ENCODE data around the gene UMAD1. TPM values are rescaled to one million over a fixed set of nuclear protein-coding genes. Genes with fewer than 3 reads are reported as not detected.

Gene UMAD1
- total RNA-seq, 2 experiments from 2014 or later = 11.0 to 15.3 TPM

GRCh38 chr7:7764520-7765396, 124.2 kb downstream of the UMAD1 start:
- ChIA-PET CTCF (interaction anchor here (1.2 to 3.2 kb wide), 7 partner anchors 9 to 583 kb away, joined by 3 to 13 read pairs (median 5); partner anchors contain the start of gene C1GALT1), POLR2A (interaction anchor here (0.6 to 2.5 kb wide), 15 partner anchors 9 to 423 kb away, joined by 3 to 14 read pairs (median 4); partner anchors contain the start of genes GLCCI1 and UMAD1)
- peak overlapping the region; percentile 23 to 49 for H3K27ac ChIP-seq (ENCODE audit: low read depth in 1 of 2, low read length in 2 of 2)
- TF ChIP-seq, protein P1, sequence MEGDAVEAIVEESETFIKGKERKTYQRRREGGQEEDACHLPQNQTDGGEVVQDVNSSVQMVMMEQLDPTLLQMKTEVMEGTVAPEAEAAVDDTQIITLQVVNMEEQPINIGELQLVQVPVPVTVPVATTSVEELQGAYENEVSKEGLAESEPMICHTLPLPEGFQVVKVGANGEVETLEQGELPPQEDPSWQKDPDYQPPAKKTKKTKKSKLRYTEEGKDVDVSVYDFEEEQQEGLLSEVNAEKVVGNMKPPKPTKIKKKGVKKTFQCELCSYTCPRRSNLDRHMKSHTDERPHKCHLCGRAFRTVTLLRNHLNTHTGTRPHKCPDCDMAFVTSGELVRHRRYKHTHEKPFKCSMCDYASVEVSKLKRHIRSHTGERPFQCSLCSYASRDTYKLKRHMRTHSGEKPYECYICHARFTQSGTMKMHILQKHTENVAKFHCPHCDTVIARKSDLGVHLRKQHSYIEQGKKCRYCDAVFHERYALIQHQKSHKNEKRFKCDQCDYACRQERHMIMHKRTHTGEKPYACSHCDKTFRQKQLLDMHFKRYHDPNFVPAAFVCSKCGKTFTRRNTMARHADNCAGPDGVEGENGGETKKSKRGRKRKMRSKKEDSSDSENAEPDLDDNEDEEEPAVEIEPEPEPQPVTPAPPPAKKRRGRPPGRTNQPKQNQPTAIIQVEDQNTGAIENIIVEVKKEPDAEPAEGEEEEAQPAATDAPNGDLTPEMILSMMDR (IDR thresholded peaks at IDR 0.05) = no peak
- H3K36me3 ChIP-seq (ENCODE audit: insufficient read depth, low read length) = no peaks in the 10 kb centered on the region
- peaks cover 11% of the 10 kb centered on the region for H3K4me1 ChIP-seq (ENCODE audit: insufficient read depth, low read length)
- H3K9me3 ChIP-seq (ENCODE audit: control insufficient read depth in 1 of 2, insufficient read depth in 1 of 2, low read length in 2 of 2) = no peaks in the 10 kb centered on the region
- Mint-ChIP-seq H3K27me3 (no peaks in the 10 kb centered on the region), H3K36me3 (ENCODE audit: low read depth) (no peaks in the 10 kb centered on the region), H3K4me1 (ENCODE audit: low read depth) (peaks cover 51% of the 10 kb centered on the region), H3K9me3 (no peaks in the 10 kb centered on the region), H3K4me3 (peak overlapping the region; percentile 40), H3K27ac (peak overlapping the region; percentile 88)
- peak; percentile 66 for ATAC-seq (ENCODE audit: poor library complexity)
- H3K27me3 ChIP-seq (ENCODE audit: control insufficient read depth in 1 of 2, insufficient read depth in 2 of 2, low read length in 2 of 2) = no peaks in the 10 kb centered on the region
- intact Hi-C loops (cut with DNase I, micrococcal nuclease) = loop anchor here (5.0 to 10.0 kb wide), 6 partner anchors 167 to 667 kb away; no protein-coding TSS in a partner anchor
- no peak overlapping the region for H3K4me3 ChIP-seq (ENCODE audit: low read length)
- DNase-seq = peak in 4 of 14 experiments; percentile 20 to 64 (median 46)

GRCh38 chr7:7765422-7765821, 124.9 kb downstream of the UMAD1 start:
- TF ChIP-seq, protein P1 (IDR thresholded peaks at IDR 0.05) = no peak
- H3K36me3 Mint-ChIP-seq (ENCODE audit: low read depth) = no peaks in the 10 kb centered on the region
- Histone ChIP-seq H3K4me3 (ENCODE audit: low read length) (no peak overlapping the region), H3K36me3 (ENCODE audit: insufficient read depth, low read length) (no peaks in the 10 kb centered on the region), H3K27me3 (ENCODE audit: control insufficient read depth in 1 of 2, insufficient read depth in 2 of 2, low read length in 2 of 2) (no peaks in the 10 kb centered on the region), H3K27ac (ENCODE audit: low read depth in 1 of 2, low read length in 2 of 2) (peak overlapping the region in 1 of 2 donors; percentile 49), H3K4me1 (ENCODE audit: insufficient read depth, low read length) (peaks cover 11% of the 10 kb centered on the region), H3K9me3 (ENCODE audit: control insufficient read depth in 1 of 2, insufficient read depth in 1 of 2, low read length in 2 of 2) (no peaks in the 10 kb centered on the region)
- no peak overlapping the region for H3K4me3 Mint-ChIP-seq
- POLR2A ChIA-PET = interaction anchor here (0.6 to 2.5 kb wide), 11 partner anchors 8 to 411 kb away, joined by 3 to 14 read pairs (median 4); partner anchors contain the start of genes GLCCI1 and UMAD1
- H3K9me3 Mint-ChIP-seq = no peaks in the 10 kb centered on the region
- peaks cover 53% of the 10 kb centered on the region for H3K4me1 Mint-ChIP-seq (ENCODE audit: low read depth)
- H3K27ac Mint-ChIP-seq = peak overlapping the region; percentile 88
- ATAC-seq (ENCODE audit: poor library complexity) = no peak
- intact Hi-C loops (cut with DNase I, micrococcal nuclease) = loop anchor here (5.0 to 10.0 kb wide), 2 partner anchors 173 to 209 kb away; no protein-coding TSS in a partner anchor
- CTCF ChIA-PET = interaction anchor here (1.5 to 3.2 kb wide), 5 partner anchors 9 to 583 kb away, joined by 4 to 13 read pairs (median 5); partner anchors contain the start of gene C1GALT1
- H3K27me3 Mint-ChIP-seq = no peaks in the 10 kb centered on the region
- no peak for DNase-seq

DNA sequence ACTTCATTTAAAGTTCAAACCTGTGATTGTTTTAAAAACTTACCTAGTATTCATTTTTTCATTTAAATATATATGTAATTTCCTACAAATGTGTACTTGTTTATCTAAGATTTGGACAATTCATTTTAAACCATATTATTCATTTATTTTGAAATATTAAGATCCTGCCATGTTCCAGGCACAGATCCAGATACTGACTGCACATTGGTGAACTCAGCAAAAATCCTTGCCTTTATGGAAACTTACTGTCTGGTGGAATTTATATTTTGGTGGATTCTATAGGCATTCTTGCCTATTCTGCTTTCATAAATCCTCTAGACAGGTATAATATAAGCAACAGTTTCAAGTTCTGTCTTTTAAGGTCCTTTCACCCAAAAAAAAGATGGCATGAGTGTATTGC, 126.1 kb downstream of the UMAD1 start:
- Histone ChIP-seq H3K4me1 (ENCODE audit: insufficient read depth, low read length) (peaks cover 7% of the 10 kb centered on the region), H3K27ac (ENCODE audit: low read depth in 1 of 2, low read length in 2 of 2) (no peak overlapping the region), H3K4me3 (ENCODE audit: low read length) (no peak overlapping the region), H3K9me3 (ENCODE audit: control insufficient read depth in 1 of 2, insufficient read depth in 1 of 2, low read length in 2 of 2) (no peaks in the 10 kb centered on the region), H3K36me3 (ENCODE audit: insufficient read depth, low read length) (no peaks in the 10 kb centered on the region), H3K27me3 (ENCODE audit: control insufficient read depth in 1 of 2, insufficient read depth in 2 of 2, low read length in 2 of 2) (no peaks in the 10 kb centered on the region)
- intact Hi-C loops (cut with DNase I, micrococcal nuclease) = loop anchor here (5.0 to 10.0 kb wide), 2 partner anchors 174 to 208 kb away; no protein-coding TSS in a partner anchor
- Mint-ChIP-seq H3K4me3 (no peak overlapping the region), H3K27me3 (no peaks in the 10 kb centered on the region), H3K9me3 (no peaks in the 10 kb centered on the region), H3K4me1 (ENCODE audit: low read depth) (peaks cover 53% of the 10 kb centered on the region), H3K27ac (no peak overlapping the region), H3K36me3 (ENCODE audit: low read depth) (no peaks in the 10 kb centered on the region)
- ChIA-PET CTCF (interaction anchor here (1.0 to 1.8 kb wide), 2 partner anchors 11 to 85 kb away, joined by 4 read pairs; no protein-coding TSS in a partner anchor), POLR2A (interaction anchor here (1.8 kb wide), 1 partner anchor 126 kb away, joined by 6 read pairs; the partner anchor contains the start of gene UMAD1)
- DNase-seq (no peak), ATAC-seq (ENCODE audit: poor library complexity) (no peak)
- TF ChIP-seq, protein P1 (IDR thresholded peaks at IDR 0.05) = no peak

Measured in CD4-positive, alpha-beta T cell (primary cell).